NCI-H446 (cell line): ENCODE data around the gene SBNO1.
A peak's percentile ranks its signal among the peaks of the same experiment; 100 is the strongest.
"Not testable (repeated sequence)": the region's sequence is repeated elsewhere in the genome, so short reads cannot be mapped to it uniquely, and the experiment has no call there.

ENCODE experiments used
- DNase-seq, 2 experiments: peaks; one replicate each; lab custom pipeline; 2025; lab: John Stamatoyannopoulos, UW

The SBNO1 gene

DNA sequence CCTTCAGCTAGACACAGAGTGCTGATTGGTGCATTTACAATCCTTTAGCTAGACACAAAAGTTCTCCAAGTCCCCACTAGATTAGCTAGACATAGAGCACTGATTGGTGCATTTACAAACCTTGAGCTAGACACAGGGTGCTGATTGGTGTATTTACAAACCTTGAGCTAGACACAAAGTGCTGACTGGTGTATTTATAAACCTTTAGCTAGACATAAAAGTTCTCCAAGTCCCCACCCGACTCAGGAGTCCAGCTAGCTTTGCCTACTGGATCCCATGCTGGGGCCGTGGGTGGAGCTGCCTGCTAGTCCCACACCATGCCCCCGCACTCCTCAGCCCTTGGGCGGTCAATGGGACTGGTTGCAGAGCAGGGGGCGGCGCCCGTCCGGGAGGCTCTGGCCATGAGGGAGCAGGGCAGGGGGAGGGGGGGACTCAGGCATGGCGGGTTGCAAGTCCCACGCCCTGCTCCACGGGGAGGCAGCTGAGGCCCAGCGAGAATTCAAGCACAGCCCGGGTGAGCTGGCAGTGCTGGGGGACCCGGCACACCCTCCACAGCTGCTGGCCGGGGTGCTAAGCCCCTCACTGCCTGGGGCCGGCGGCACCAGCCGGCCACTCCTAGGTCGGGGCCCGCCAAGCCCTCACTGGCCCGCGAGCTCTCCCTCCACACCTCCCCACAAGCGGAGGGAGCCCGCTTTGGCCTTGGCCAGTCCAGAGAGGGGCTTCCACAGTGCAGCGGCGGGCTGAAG is 115.5 kb downstream of the SBNO1 start:
- DNase-seq = not testable (repeated sequence)

GRCh38 chr12:123248129-123248528 is 116.5 kb downstream of the SBNO1 start:
- not testable (repeated sequence) for DNase-seq

DNA sequence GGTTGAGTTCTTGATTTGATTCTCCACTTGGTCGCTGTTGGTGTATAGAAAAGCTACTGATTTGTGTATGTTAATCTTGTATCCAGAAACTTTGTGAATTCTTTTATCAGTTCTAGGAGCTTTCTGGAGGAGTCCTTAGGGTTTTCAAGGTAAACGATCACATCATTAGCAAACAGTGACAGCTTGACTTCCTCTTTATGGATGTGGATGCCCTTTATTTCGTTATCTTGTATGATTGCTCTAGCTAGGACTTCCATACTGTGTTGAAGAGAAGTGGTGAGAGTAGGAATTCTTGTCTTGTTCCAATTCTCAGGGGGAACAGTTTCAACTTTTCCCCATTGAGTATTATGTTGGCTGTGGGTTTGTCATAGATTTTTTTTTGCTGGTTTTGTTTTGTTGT is 119.0 kb downstream of the SBNO1 start:
- no peak for DNase-seq

- no peak for DNase-seq
Measured at GRCh38 chr12:123243671-123244262, 120.9 kb downstream of the SBNO1 start.

DNA sequence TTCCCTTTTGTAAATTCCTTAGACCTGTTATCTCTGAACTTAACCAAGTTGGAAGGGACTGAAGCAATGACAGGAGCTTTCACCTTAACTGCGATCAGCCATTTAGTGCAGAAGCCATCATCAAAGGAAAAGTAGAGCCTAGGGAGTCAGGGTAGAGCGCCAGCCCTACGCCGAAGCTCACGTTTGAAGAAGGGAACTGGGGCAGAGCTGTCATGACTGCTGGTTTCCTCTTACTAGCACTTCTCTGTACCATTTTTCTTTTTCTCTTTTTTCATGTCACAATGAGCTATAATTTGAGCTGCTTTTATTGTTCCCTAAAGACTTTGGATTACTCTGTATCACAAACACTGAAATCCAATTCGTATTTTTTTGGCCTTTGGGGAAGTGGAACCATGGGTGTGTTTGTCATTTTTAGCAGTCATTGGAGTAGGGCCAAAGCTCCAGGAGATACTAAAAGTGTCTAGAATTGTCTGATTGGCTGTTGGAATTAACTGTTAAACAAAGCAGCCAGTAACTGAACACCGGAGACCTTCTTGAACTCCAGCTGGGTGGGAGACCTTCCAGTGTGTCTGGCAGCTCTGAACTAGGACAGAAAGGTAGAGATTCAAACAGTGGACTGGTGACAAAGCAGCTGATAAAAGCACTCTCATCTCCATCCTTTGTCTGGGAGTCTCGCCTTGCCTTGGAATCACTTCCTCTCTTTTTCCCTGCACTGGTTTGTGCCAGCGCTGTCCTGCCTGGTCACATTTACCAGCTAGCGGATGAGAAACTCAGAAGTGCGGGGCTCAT is 122.3 kb downstream of the SBNO1 start:
- peak in 1 of 2 experiments; percentile 51 for DNase-seq
